ENCODE measurements around the gene EXOC3.

DNA sequence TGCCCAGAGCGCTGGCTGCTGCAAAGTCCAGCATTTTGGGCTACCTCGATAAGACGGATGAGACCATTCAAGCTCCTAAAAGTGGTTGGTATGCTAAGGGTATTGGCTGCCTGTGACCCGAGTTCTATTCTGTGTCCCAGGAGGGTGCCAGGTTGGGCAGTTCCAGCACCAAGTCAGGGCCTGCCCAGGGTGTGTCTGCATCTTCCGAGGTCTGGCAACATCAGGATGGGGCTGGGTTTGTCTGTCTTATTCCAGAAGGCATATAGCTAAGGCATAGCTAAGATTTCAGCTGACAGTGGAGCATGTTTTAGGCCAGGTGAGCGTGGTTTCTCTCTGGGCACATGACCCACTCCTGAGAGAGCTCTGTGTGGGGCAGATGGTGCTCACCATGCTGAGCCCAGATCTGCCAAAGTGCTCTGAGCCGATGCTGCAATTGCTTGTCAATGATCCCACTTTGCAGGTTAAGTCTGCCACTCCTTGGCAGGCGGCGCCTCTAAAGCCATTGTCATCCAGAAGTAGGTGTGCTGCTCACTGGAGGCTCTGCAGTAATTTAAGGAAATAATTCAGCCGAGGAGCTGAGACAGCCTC is 73.5 kb downstream of the EXOC3 start:
- TF ChIP-seq, protein P1, sequence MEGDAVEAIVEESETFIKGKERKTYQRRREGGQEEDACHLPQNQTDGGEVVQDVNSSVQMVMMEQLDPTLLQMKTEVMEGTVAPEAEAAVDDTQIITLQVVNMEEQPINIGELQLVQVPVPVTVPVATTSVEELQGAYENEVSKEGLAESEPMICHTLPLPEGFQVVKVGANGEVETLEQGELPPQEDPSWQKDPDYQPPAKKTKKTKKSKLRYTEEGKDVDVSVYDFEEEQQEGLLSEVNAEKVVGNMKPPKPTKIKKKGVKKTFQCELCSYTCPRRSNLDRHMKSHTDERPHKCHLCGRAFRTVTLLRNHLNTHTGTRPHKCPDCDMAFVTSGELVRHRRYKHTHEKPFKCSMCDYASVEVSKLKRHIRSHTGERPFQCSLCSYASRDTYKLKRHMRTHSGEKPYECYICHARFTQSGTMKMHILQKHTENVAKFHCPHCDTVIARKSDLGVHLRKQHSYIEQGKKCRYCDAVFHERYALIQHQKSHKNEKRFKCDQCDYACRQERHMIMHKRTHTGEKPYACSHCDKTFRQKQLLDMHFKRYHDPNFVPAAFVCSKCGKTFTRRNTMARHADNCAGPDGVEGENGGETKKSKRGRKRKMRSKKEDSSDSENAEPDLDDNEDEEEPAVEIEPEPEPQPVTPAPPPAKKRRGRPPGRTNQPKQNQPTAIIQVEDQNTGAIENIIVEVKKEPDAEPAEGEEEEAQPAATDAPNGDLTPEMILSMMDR (IDR thresholded peaks at IDR 0.05; ENCODE audit: low read depth, low read length): no peak
- TF ChIP-seq EZH2phosphoT487 (IDR thresholded peaks at IDR 0.05; ENCODE audit: low read depth): no peak
